ENCODE results near the gene TENM3. TPM values are rescaled to one million over a fixed set of nuclear protein-coding genes. Genes with fewer than 3 reads are reported as not detected.

The TENM3 gene
- total RNA-seq, 4 donors from 2014 or later, result 0.18 to 9.4 (median 1.5) TPM

GRCh38 chr4:182628544-182628943 is 385.3 kb downstream of the TENM3 start:
- Histone ChIP-seq H3K27ac (no peak overlapping the region), H3K4me3 (no peak overlapping the region), H3K9me3 (no peaks in the 10 kb centered on the region), H3K4me1 (no peaks in the 10 kb centered on the region), H3K27me3 (no peaks in the 10 kb centered on the region), H3K36me3 (no peaks in the 10 kb centered on the region)
- TF ChIP-seq POLR2A (IDR thresholded peaks at IDR 0.05), result no peak
- TF ChIP-seq, protein P1, sequence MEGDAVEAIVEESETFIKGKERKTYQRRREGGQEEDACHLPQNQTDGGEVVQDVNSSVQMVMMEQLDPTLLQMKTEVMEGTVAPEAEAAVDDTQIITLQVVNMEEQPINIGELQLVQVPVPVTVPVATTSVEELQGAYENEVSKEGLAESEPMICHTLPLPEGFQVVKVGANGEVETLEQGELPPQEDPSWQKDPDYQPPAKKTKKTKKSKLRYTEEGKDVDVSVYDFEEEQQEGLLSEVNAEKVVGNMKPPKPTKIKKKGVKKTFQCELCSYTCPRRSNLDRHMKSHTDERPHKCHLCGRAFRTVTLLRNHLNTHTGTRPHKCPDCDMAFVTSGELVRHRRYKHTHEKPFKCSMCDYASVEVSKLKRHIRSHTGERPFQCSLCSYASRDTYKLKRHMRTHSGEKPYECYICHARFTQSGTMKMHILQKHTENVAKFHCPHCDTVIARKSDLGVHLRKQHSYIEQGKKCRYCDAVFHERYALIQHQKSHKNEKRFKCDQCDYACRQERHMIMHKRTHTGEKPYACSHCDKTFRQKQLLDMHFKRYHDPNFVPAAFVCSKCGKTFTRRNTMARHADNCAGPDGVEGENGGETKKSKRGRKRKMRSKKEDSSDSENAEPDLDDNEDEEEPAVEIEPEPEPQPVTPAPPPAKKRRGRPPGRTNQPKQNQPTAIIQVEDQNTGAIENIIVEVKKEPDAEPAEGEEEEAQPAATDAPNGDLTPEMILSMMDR (IDR thresholded peaks at IDR 0.05), result no peak
- DNase-seq, result no peak

DNA sequence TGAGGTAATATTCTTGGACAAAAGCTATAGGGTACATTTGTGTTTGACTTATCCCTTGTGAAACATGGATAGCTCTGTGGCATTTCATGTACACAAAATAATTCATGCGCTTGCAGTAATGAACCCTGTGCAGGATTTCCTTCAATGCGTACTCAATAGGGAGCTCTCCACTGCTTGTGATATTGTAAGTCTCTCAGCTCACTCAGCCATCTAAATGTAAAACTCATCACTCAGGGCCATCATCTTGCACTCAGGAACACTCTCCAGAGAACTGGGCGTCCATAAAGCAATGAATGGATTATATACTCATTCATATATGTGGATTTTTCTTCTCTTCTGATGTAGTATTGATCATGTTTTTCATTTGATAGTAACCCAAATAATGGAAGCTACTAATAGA is 385.9 kb downstream of the TENM3 start:
- Histone ChIP-seq H3K9me3 (no peaks in the 10 kb centered on the region), H3K4me3 (no peak overlapping the region), H3K36me3 (no peaks in the 10 kb centered on the region), H3K4me1 (no peaks in the 10 kb centered on the region), H3K27me3 (no peaks in the 10 kb centered on the region), H3K27ac (no peak overlapping the region)
- TF ChIP-seq, protein P1 (IDR thresholded peaks at IDR 0.05), result no peak
- no peak for TF ChIP-seq POLR2A (IDR thresholded peaks at IDR 0.05)
- DNase-seq, result no peak

DNA sequence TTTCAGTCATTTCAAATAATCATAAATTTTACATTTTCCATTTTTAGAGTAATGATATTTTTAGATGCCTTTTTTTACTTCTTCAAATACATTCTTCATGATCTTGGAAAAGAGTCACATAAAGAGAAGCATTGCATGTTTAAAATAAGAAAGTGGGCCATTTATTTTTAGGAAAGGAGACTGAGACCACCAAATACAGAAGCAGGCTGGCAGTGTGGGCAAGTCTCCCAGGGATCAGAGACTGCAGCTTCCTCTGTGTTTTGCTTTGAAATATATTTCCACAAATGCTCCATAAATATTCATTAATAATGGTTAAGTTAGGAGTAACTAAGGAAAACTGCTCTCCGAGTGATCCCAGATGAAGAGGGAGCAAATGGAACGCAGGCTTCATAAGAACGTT is 397.3 kb downstream of the TENM3 start:
- H3K27me3 ChIP-seq, result no peaks in the 10 kb centered on the region
- TF ChIP-seq, protein P1 (IDR thresholded peaks at IDR 0.05), result no peak
- TF ChIP-seq POLR2A (IDR thresholded peaks at IDR 0.05), result no peak
- no peak for DNase-seq
- H3K27ac ChIP-seq, result no peak overlapping the region
- H3K9me3 ChIP-seq, result no peaks in the 10 kb centered on the region
- H3K4me3 ChIP-seq, result no peak overlapping the region
- H3K36me3 ChIP-seq, result no peaks in the 10 kb centered on the region
- H3K4me1 ChIP-seq, result no peaks in the 10 kb centered on the region

DNA sequence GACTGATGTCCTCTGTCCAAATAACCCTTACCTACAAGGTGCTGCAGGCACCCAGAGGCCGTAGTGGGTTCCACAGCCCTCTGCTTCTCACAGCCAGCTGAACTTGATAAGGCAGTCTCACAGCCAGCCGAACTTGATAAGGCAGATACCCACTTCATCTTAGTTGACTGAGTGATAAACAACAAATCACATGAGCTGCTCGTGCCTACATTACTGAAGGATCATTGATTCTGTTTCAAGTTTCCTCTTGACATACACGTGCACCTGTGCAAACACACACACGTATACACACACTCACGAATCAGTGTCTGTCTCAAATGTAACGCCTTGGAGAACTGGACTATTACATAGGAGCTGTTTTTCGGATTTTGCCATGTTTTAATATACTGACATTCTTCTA is 397.7 kb downstream of the TENM3 start:
- no peak overlapping the region for H3K27ac ChIP-seq
- H3K4me3 ChIP-seq, result no peak overlapping the region
- no peaks in the 10 kb centered on the region for H3K36me3 ChIP-seq
- no peaks in the 10 kb centered on the region for H3K27me3 ChIP-seq
- no peaks in the 10 kb centered on the region for H3K4me1 ChIP-seq
- TF ChIP-seq, protein P1 (IDR thresholded peaks at IDR 0.05), result no peak
- TF ChIP-seq POLR2A (IDR thresholded peaks at IDR 0.05), result no peak
- H3K9me3 ChIP-seq, result no peaks in the 10 kb centered on the region
- no peak for DNase-seq

DNA sequence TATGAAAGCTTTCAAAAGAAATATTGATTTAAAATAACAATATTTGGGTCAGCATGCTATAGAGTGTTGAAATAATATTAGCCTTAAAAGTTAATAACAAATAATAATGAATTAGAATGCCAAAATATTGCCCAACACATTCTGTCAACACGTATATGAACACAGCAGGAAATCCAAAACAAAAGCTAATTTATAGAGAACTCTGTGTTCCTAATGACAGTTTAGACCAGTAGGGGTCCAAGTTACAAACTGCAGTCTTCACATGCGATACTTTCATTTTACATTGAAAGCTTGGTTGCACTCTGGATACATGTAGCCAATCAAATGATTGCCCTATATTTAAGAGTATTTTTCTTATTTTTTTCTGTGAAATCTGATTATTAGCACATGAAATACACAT is 399.6 kb downstream of the TENM3 start:
- no peak for DNase-seq
- H3K27me3 ChIP-seq, result no peaks in the 10 kb centered on the region
- no peaks in the 10 kb centered on the region for H3K9me3 ChIP-seq
- H3K27ac ChIP-seq, result no peak overlapping the region
- no peak for TF ChIP-seq POLR2A (IDR thresholded peaks at IDR 0.05)
- TF ChIP-seq, protein P1 (IDR thresholded peaks at IDR 0.05), result no peak
- no peaks in the 10 kb centered on the region for H3K36me3 ChIP-seq
- H3K4me1 ChIP-seq, result no peaks in the 10 kb centered on the region
- no peak overlapping the region for H3K4me3 ChIP-seq

Data from Peyer's patch (tissue), 4 donors.